GM10847 (cell line): ENCODE measurements around the gene TM4SF20.

Source experiments
- POLR2A ChIP-seq: IDR thresholded peaks from 2 replicates; pipeline ENCODE4 v1.6.1; 2011; ENCODE audit not compliant: insufficient read length; ENCODE audit errors: extremely low read depth

The TM4SF20 gene

DNA sequence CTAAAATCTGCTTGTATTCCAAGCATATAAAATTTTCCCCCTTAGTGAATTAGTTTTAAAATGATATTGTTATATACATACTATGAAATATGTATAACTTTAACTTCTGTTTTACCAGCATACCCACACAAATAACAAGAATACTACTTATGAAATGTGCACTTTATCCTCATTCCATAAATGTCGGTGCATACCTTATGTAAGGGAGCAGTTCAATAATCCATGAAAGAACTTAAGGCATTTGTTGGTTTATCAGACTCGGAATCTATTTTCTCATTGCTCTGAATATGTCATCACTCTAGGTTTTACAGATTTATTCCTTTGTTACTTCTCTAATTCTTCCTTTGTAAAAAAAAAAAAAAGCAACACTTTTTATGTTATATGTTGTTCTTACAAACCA, 66.5 kb downstream of the TM4SF20 start:
- no peak for TF ChIP-seq POLR2A
